ENCODE measurements around the gene CPT1C. TPM values are rescaled to one million over a fixed set of nuclear protein-coding genes. Genes with fewer than 3 reads are reported as not detected.
A peak's percentile ranks its signal among the peaks of the same experiment; 100 is the strongest.

CPT1C gene
- total RNA-seq, 1 donor from 2014 or later, result 6.1 TPM

DNA sequence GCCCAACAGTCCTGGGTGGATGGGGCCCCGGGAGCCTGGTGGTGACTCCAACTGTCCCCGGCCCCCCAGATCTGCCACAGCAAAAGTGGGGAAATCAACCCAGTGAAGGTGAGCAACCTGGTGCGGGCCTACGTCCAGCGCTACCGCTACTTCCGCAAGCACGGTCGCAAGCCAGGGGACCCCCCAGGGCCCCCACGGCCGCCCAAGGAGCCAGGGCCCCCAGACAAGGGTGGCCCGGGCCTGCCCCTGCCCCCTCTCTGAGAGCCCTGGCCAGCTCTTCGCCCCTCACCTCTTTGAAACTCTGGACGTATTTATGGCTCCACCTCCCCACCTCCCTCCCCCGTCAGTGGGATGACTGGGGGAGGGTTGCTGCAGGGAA lies 32.8 kb upstream of the CPT1C start:
- H3K4me3 ChIP-seq, result no peak overlapping the region
- no peaks in the 10 kb centered on the region for H3K9me3 ChIP-seq
- DNase-seq (no peak), ATAC-seq (no peak)
- TF ChIP-seq, protein P1, sequence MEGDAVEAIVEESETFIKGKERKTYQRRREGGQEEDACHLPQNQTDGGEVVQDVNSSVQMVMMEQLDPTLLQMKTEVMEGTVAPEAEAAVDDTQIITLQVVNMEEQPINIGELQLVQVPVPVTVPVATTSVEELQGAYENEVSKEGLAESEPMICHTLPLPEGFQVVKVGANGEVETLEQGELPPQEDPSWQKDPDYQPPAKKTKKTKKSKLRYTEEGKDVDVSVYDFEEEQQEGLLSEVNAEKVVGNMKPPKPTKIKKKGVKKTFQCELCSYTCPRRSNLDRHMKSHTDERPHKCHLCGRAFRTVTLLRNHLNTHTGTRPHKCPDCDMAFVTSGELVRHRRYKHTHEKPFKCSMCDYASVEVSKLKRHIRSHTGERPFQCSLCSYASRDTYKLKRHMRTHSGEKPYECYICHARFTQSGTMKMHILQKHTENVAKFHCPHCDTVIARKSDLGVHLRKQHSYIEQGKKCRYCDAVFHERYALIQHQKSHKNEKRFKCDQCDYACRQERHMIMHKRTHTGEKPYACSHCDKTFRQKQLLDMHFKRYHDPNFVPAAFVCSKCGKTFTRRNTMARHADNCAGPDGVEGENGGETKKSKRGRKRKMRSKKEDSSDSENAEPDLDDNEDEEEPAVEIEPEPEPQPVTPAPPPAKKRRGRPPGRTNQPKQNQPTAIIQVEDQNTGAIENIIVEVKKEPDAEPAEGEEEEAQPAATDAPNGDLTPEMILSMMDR (IDR thresholded peaks at IDR 0.05), result no peak
- no peak overlapping the region for H3K27ac ChIP-seq
- intact Hi-C loops (cut with DNase I), result no loop called here
- no peaks in the 10 kb centered on the region for H3K4me1 ChIP-seq
- no peaks in the 10 kb centered on the region for H3K27me3 ChIP-seq
- peaks cover 93% of the 10 kb centered on the region for H3K36me3 ChIP-seq

DNA sequence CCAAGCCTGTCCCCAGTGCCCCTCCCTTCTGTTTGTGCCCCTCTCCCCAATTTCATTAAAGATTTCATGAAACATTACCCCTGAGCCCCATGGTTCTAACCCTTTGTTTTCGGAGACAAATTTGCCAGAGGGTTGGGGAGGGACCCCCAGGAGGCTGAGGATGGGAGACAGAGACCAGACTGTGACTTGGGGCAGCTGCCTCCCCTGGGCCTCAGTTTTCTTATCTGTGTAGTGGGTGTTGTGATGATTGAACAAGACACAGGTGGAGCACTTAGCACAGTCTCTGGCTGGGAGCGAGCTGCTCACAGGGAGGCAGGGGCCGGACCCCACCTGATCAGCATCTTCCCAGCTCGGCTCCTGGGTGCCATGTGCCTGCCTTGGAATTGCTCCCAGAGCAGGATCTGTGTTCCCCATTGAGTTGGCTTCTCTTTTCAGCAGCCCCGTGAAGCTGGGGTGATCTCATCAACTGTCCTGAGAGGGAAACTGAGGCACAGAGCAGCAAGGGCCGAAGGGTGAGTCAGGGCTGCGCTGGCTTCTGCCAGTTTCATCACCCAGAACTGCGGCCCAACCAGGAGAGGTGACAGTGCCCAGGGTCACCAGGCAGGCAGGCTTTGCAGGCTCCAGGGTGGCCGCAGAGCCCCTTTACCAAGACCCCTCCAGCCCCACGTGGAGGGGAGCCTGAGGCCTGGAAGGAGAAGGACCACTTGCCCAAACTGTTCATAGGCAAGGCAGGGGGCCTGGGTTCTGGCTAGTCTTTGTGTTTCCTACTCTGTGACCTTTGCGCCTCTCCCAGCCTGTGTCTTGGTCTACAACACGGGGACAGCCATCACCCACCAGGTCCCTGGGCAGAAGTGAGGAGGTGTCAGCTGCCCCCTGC lies 32.1 kb upstream of the CPT1C start:
- TF ChIP-seq, protein P1 (IDR thresholded peaks at IDR 0.05), result no peak
- ATAC-seq, result no peak
- Histone ChIP-seq H3K4me3 (no peak overlapping the region), H3K36me3 (peaks cover 86% of the 10 kb centered on the region), H3K9me3 (no peaks in the 10 kb centered on the region), H3K27ac (no peak overlapping the region), H3K27me3 (no peaks in the 10 kb centered on the region), H3K4me1 (peaks cover 2% of the 10 kb centered on the region)
- no peak for DNase-seq
- intact Hi-C loops (cut with DNase I), result no loop called here

DNA sequence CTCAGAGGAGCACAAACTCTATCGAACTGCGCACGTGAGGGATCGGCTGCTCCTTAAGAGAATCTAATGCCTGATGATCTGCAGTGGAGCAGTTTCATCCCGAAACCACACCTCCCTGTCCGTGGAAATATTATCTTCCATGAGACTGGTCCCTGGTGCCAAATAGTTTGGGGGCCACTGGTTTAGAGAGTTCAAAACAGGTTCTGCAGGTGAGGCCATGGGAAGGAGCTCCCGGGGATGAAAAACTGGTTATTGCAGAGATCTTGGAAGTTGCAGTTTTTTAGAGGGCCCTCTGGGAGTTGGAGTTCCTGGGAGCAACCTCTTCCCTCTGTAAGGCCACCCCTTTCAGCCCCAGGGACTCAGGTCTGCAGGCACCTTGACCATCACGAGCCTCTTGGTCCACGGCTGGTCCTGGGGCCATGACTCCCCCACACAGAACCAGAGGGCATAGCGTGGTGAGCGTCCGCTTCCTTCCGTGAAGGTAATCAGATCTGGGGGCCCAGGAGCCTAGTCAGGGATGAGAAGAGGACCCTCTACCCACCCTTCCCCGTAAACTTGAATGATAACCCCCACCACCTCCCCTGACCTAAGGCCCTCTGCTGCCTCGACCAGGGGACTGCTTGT lies 30.5 kb upstream of the CPT1C start:
- intact Hi-C loops (cut with DNase I), result no loop called here
- ATAC-seq (no peak), DNase-seq (no peak)
- H3K4me1 ChIP-seq, result peaks cover 7% of the 10 kb centered on the region
- TF ChIP-seq, protein P1 (IDR thresholded peaks at IDR 0.05), result no peak
- H3K27ac ChIP-seq, result no peak overlapping the region
- H3K27me3 ChIP-seq, result no peaks in the 10 kb centered on the region
- H3K36me3 ChIP-seq, result peaks cover 70% of the 10 kb centered on the region
- H3K9me3 ChIP-seq, result no peaks in the 10 kb centered on the region
- no peak overlapping the region for H3K4me3 ChIP-seq

DNA sequence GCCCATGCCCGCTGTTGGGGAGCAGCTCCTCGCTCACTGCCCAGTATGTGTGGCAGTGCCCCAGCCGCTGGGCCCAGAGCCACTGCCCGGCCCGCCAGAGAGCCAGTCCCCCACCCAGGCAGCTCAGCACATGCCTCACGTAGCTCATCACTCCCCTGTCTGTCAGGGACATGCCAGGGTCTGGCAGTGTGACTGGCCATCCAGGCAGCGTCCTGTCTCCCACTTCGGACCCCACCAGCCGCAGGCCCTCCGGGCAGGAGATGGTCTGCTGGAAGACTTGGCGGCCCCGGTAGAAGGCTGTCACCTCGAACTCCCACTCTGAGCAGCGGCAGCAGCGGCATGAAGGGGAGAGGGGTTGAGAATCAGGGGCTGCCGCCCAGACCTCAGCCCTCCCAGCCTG lies 28.9 kb upstream of the CPT1C start:
- TF ChIP-seq, protein P1 (IDR thresholded peaks at IDR 0.05), result no peak
- Histone ChIP-seq H3K4me3 (no peak overlapping the region), H3K9me3 (no peaks in the 10 kb centered on the region), H3K4me1 (peaks cover 16% of the 10 kb centered on the region), H3K27ac (no peak overlapping the region), H3K27me3 (no peaks in the 10 kb centered on the region), H3K36me3 (peaks cover 54% of the 10 kb centered on the region)
- intact Hi-C loops (cut with DNase I), result no loop called here
- no peak for DNase-seq
- no peak for ATAC-seq

DNA sequence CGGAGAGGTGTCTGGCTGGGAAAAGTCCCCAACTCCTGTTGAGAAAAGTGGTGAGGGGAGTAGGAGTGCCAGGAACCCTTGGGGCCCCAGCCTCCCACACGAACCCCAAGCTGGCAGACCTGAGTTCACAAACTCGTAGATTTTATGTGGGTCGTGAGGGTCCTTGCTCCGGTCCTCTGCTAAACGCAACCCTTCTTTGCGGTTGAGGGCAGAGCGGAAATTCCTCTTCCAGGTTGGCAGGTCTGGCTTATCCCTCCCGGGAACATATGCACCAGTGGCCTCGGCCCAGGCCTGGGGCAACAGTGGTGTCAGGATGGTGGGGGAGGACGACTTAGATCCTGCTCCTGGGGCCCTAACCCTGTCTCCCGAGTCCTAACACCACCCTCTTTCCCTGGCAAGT lies 27.7 kb upstream of the CPT1C start:
- Histone ChIP-seq H3K36me3 (peaks cover 42% of the 10 kb centered on the region), H3K27ac (peak overlapping the region; percentile 76)
- DNase-seq, result no peak

More for the DNA sequence above, 27.7 kb upstream of the CPT1C start:
- Histone ChIP-seq H3K4me3 (no peak overlapping the region), H3K27me3 (no peaks in the 10 kb centered on the region), H3K4me1 (peaks cover 16% of the 10 kb centered on the region), H3K9me3 (no peaks in the 10 kb centered on the region)
- intact Hi-C loops (cut with DNase I), result no loop called here
- TF ChIP-seq, protein P1 (IDR thresholded peaks at IDR 0.05), result no peak
- ATAC-seq, result no peak

All from upper lobe of right lung (tissue), 1 donor.